DOHH2 (cell line): Measurements from ENCODE around the gene SRSF1.

Experiments used
- H3F3A ChIP-seq: fragments of 200-600 bp; sonication (generic), shearing (Covaris generic); 2 replicates; pipeline ENCODE4 v1.6.0; 2016; ENCODE audit warnings: antibody characterized with exemption, mild to moderate bottlenecking; ENCODE audit not compliant: control insufficient read depth, insufficient read depth
- H3K27ac ChIP-seq: fragments of 200-600 bp; sonication (generic); 2 replicates; pipeline ENCODE4 v1.5.1; 2014; ENCODE audit warnings: low read depth, mild to moderate bottlenecking, low read length, moderate library complexity
- H3K27me3 ChIP-seq: fragments of 200-600 bp; sonication (generic); 2 replicates; pipeline ENCODE4 v1.6.1; 2014; ENCODE audit warnings: mild to moderate bottlenecking, low read length, mixed read lengths; ENCODE audit not compliant: control insufficient read depth
- H3K36me3 ChIP-seq: fragments of 200-600 bp; sonication (generic); 2 replicates; pipeline ENCODE4 v1.6.1; 2014; ENCODE audit warnings: mild to moderate bottlenecking, low read length, moderate library complexity, mixed read lengths; ENCODE audit not compliant: control insufficient read depth
- H3K4me1 ChIP-seq: fragments of 200-600 bp; sonication (generic); 2 replicates; pipeline ENCODE4 v1.6.1; 2014; ENCODE audit warnings: mild to moderate bottlenecking, low read length, mixed read lengths; ENCODE audit not compliant: control insufficient read depth
- H3K4me2 ChIP-seq: fragments of 200-600 bp; sonication (generic); 2 replicates; pipeline ENCODE4 v1.6.0; 2014; ENCODE audit warnings: mild to moderate bottlenecking, low read length, moderate library complexity
- H3K4me3 ChIP-seq: fragments of 200-600 bp; sonication (generic); 2 replicates; pipeline ENCODE4 v1.5.1; 2014; ENCODE audit warnings: mild to moderate bottlenecking, low read length, mixed read lengths
- H3K79me2 ChIP-seq: fragments of 200-600 bp; sonication (generic); 2 replicates; pipeline ENCODE4 v1.6.1; 2014; ENCODE audit warnings: mild to moderate bottlenecking, low read length, mixed read lengths; ENCODE audit not compliant: control insufficient read depth
- H3K9me2 ChIP-seq: fragments of 200-600 bp; sonication (generic); replicated peaks from 2 replicates; pipeline ENCODE4 v1.6.1; 2014; ENCODE audit warnings: mild to moderate bottlenecking, low read length, mixed read lengths; ENCODE audit not compliant: control insufficient read depth
- H3K9me3 ChIP-seq: fragments of 200-600 bp; sonication (generic); 2 replicates; pipeline ENCODE4 v1.6.1; 2014; ENCODE audit warnings: antibody characterized with exemption, low read length, mixed read lengths; ENCODE audit not compliant: control insufficient read depth, insufficient read depth
- H4K20me1 ChIP-seq: fragments of 200-600 bp; sonication (generic); 2 replicates; pipeline ENCODE4 v1.6.0; 2014; ENCODE audit warnings: low read depth, mild to moderate bottlenecking, antibody characterized with exemption, low read length, moderate library complexity; ENCODE audit not compliant: control insufficient read depth, insufficient read depth
- EZH2phosphoT487 ChIP-seq: fragments of 200-600 bp; sonication (generic); IDR thresholded peaks from 2 replicates; pipeline ENCODE4 v1.6.1; 2017; ENCODE audit warnings: borderline replicate concordance, mild to moderate bottlenecking, antibody characterized with exemption, low read length, moderate library complexity, mixed read lengths
- TF ChIP-seq, protein P1 (sequence below): fragments of 200-600 bp; sonication (generic); IDR thresholded peaks from one replicate; pipeline ENCODE4 v1.5.1; 2014; ENCODE audit warnings: antibody characterized with exemption, mild to moderate bottlenecking, low read depth, low read length; ENCODE audit not compliant: poor library complexity, severe bottlenecking

Gene SRSF1

DNA sequence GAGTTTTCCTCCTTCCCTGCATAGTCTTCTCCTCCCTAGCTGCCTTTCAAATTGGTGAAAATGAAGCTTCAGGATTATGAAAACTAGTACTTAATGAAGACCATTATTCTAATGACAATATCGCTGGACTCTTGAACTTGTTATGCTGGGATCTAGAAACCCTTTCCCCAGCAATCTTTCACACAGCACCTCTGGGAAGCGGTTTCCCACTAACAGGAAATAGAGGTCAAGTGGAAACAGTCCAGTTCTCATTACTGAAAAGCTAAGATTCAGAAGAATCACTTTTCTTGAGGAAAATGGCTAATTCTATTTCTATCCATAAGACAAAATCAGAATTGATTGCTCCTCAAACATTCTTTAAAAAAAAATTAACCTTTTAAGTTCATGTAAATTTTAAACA lies 17.0 kb downstream of the SRSF1 start:
- no peak for TF ChIP-seq EZH2phosphoT487
- TF ChIP-seq, protein P1, sequence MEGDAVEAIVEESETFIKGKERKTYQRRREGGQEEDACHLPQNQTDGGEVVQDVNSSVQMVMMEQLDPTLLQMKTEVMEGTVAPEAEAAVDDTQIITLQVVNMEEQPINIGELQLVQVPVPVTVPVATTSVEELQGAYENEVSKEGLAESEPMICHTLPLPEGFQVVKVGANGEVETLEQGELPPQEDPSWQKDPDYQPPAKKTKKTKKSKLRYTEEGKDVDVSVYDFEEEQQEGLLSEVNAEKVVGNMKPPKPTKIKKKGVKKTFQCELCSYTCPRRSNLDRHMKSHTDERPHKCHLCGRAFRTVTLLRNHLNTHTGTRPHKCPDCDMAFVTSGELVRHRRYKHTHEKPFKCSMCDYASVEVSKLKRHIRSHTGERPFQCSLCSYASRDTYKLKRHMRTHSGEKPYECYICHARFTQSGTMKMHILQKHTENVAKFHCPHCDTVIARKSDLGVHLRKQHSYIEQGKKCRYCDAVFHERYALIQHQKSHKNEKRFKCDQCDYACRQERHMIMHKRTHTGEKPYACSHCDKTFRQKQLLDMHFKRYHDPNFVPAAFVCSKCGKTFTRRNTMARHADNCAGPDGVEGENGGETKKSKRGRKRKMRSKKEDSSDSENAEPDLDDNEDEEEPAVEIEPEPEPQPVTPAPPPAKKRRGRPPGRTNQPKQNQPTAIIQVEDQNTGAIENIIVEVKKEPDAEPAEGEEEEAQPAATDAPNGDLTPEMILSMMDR = no peak
- Histone ChIP-seq H3F3A (peaks cover 46% of the 10 kb centered on the region), H3K36me3 (peaks cover 17% of the 10 kb centered on the region), H3K4me2 (no peak overlapping the region), H3K4me1 (peaks cover 49% of the 10 kb centered on the region), H3K9me3 (no peaks in the 10 kb centered on the region), H3K9me2 (no peaks in the 10 kb centered on the region), H3K27me3 (no peaks in the 10 kb centered on the region), H3K79me2 (peaks cover 27% of the 10 kb centered on the region), H3K4me3 (no peak overlapping the region), H3K27ac (no peak overlapping the region), H4K20me1 (peaks cover 14% of the 10 kb centered on the region)

DNA sequence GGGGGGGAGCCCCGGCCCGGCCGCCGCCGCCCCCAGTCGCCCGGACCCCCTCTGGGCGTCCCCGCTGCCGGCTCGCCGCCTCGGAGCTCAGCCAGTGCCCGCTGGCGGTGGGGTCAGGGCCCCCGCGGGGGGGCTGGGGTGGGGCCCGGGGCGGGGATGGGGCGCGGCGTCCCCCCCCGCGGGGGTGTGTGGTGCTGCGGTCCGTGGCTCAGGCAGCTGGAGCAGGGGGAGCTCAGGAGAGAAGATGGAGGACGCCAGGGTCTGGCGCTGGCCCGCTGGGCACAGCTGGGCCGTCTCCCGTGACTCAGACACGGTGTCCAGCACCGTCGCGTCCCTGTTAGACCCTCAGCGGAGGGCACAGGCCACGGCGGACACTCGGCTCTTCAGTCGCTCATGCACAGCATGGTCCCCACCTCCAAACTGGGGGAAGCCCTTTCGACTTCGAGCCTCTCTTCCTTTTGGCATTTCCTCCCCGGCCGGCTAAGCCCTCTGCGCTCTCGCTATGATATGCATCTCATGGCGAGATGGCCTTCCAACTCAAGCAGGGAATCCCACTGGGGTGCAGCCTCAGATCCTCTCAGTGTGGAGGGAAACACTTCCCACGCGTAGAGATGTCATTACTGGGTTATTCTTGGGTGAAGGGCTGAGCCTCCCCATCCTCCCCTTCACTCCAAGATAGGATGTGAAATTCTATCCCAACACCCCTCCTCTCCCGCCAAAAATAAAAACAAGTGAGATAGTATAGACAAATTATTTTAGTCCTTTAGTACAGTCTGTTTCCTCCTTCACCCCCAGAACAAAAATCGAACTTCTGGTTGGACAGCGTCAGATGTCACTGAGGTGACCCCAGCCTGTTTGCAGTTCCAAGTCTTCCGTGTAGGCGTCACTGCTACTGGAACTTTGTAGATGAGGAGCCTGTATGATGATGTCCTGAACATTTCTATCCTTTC lies 18.5 kb downstream of the SRSF1 start:
- Histone ChIP-seq H3K9me2 (no peaks in the 10 kb centered on the region), H3K9me3 (no peaks in the 10 kb centered on the region), H3K36me3 (peaks cover 31% of the 10 kb centered on the region), H4K20me1 (peaks cover 20% of the 10 kb centered on the region), H3K4me3 (peak overlapping the region; percentile 92), H3K27ac (peak overlapping the region; percentile 61), H3K4me2 (peak overlapping the region; percentile 99), H3F3A (peaks cover 33% of the 10 kb centered on the region), H3K79me2 (peaks cover 42% of the 10 kb centered on the region), H3K4me1 (peaks cover 40% of the 10 kb centered on the region), H3K27me3 (no peaks in the 10 kb centered on the region)
- no peak for TF ChIP-seq EZH2phosphoT487
- TF ChIP-seq, protein P1 = peak; percentile 19

DNA sequence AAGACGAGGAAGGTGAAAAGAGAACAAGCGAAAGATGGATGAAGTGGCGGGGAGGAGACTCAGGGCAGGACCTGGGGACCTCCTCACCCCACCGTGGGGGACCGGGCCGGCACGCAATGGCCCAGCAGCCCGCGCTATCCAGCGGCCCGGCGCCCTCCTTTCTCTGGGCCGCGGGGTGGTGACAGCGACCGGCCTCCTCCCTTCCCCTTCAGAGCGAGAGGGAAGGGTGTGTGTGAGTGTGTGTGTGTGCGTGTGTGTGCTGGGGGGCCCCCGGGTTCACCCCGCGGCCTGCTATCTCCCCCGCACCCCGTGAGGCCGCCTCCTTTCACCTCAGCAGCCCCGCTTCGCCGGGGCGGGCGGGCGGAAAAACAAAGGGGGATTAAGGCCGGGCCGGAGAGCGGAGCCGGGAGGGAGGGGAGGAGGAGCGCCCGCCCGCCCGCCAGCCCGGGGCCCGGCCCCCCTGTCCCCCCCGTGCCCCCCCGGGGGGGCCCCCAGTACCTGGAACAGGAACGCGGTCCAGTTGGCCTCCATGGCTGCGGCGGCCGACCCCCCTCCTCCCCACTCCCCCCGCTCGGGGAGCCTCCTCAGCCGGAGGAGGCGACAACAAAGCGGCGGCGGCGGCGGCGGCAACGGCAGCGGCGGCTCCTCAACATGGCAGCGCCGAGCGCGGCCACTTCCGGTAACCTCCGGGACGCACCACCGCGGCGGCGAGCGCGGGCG lies 19.3 kb downstream of the SRSF1 start, which contains the start of gene VEZF1:
Gene VEZF1 (minus strand): TSS at position 674 of the 720 bp plus-strand sequence. CDS start 143 bp downstream, at position 531.
- peaks cover 30% of the 10 kb centered on the region for H3F3A ChIP-seq

More for the DNA sequence above, 19.3 kb downstream of the SRSF1 start, which contains the start of gene VEZF1:
- Histone ChIP-seq H3K79me2 (peaks cover 50% of the 10 kb centered on the region), H3K4me3 (peak within 1 kb of the TSS; percentile 92), H3K4me1 (peaks cover 36% of the 10 kb centered on the region), H3K4me2 (peak within 1 kb of the TSS; percentile 99), H3K9me2 (no peaks in the 10 kb centered on the region), H3K36me3 (peaks cover 38% of the 10 kb centered on the region), H4K20me1 (peaks cover 24% of the 10 kb centered on the region), H3K9me3 (no peaks in the 10 kb centered on the region), H3K27ac (peak within 1 kb of the TSS; percentile 61), H3K27me3 (no peaks in the 10 kb centered on the region)
- TF ChIP-seq, protein P1 = no peak
- TF ChIP-seq EZH2phosphoT487 = no peak
